Measurements from ENCODE around the gene TTL.
A peak's percentile ranks its signal among the peaks of the same experiment; 100 is the strongest.
"Not testable (repeated sequence)": the region's sequence is repeated elsewhere in the genome, so short reads cannot be mapped to it uniquely, and the experiment has no call there.

Gene TTL

DNA sequence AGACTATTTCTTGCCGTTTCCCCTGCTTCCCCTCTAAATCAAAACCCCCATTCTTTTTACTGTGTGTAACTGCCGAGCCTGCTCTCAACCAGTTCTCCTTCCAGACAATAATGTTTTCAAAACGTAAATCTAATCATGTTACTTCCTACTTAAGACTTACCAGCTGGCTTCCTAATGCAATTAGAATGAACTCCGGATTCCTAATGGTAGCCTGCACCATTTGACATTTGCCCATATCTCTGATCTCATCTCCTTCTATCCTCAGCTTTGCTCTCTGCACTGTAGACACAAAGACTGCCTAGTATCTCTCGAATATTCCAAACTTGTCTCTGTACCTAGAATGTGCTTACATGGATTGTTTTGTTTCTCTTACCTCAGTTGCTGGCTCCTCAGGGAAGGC, 12.9 kb downstream of the TTL start:
- no peaks in the 10 kb centered on the region for H3K9me3 ChIP-seq (ENCODE audit: control insufficient read depth, low read depth, low read length)
- H3K9ac ChIP-seq (ENCODE audit: low read length): no peak overlapping the region
- H3K27me3 ChIP-seq (ENCODE audit: control insufficient read depth, insufficient read depth, low read length): no peaks in the 10 kb centered on the region
- no peak overlapping the region for H3K4me3 ChIP-seq (ENCODE audit: low read length)
- no peaks in the 10 kb centered on the region for H3K4me1 ChIP-seq (ENCODE audit: control insufficient read depth, low read depth, low read length)
- H3K27ac ChIP-seq (ENCODE audit: low read length): no peak overlapping the region
- peaks cover 12% of the 10 kb centered on the region for H3K36me3 ChIP-seq (ENCODE audit: control insufficient read depth, low read depth, low read length)

- not testable (repeated sequence) for H3K27ac ChIP-seq (ENCODE audit: low read length); H3K9me3 ChIP-seq (ENCODE audit: control insufficient read depth, low read depth, low read length); H3K4me3 ChIP-seq (ENCODE audit: low read length); H3K9ac ChIP-seq (ENCODE audit: low read length); H3K4me1 ChIP-seq (ENCODE audit: control insufficient read depth, low read depth, low read length); H3K27me3 ChIP-seq (ENCODE audit: control insufficient read depth, insufficient read depth, low read length)
- peaks cover 12% of the 10 kb centered on the region for H3K36me3 ChIP-seq (ENCODE audit: control insufficient read depth, low read depth, low read length)
Measured at GRCh38 chr2:112495878-112496277, 13.9 kb downstream of the TTL start.

DNA sequence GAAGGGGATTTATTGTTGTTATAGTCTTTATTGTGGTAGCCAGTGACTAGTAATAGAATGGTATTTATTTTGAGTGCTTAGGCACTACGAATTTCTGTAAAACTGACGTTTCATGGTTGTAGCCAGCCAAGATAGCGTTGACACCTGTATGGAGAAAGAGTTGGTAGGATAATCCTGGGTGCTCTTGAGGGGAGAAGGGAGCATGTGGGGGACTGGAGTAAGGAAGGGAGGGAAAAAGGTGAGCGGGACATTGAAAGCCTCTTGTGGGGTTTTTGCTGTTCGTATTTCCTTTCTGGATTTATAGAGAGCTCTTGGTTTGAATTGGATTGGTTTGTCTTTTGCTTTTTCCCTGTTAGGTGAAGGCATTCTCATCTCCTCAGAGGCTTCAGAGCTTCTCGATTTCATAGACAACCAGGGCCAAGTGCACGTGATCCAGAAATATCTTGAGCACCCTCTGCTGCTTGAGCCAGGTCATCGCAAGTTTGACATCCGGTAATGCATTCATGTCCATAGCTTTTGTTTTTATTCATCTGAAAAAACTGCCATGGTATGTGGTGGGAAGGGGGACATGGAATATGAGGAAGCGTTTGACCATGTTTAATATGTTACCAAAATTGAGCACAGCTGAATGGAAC, 19.0 kb downstream of the TTL start:
- not testable (repeated sequence) for H3K27me3 ChIP-seq (ENCODE audit: control insufficient read depth, insufficient read depth, low read length); H3K36me3 ChIP-seq (ENCODE audit: control insufficient read depth, low read depth, low read length)

DNA sequence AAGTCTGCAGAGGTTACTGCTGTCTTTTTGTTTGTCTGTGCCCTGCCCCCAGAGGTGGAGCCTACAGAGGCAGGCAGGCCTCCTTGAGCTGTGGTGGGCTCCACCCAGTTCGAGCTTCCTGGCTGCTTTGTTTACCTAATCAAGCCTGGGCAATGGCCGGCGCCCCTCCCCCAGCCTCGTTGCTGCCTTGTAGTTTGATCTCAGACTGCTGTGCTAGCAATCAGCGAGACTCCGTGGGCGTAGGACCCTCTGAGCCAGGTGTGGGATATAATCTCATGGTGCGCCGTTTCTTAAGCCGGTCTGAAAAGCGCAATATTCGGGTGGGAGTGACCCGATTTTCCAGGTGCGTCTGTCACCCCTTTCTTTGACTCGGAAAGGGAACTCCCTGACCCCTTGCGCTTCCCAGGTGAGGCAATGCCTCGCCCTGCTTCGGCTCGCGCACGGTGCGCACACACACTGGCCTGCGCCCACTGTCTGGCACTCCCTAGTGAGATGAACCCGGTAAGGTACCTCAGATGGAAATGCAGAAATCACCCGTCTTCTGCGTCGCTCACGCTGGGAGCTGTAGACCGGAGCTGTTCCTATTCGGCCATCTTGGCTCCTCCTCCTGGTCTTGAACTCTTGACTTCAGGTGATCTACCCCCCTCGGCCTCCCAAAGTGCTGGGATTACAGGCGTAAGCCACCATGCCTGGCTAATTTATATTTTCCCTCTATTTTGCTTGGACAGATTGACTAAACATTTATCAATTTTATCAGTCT, 27.5 kb downstream of the TTL start:
- H3K4me3 ChIP-seq (ENCODE audit: low read length): peak overlapping the region; percentile 24
- not testable (repeated sequence) for H3K4me1 ChIP-seq (ENCODE audit: control insufficient read depth, low read depth, low read length); H3K36me3 ChIP-seq (ENCODE audit: control insufficient read depth, low read depth, low read length); H3K9ac ChIP-seq (ENCODE audit: low read length); H3K27me3 ChIP-seq (ENCODE audit: control insufficient read depth, insufficient read depth, low read length); H3K9me3 ChIP-seq (ENCODE audit: control insufficient read depth, low read depth, low read length); H3K27ac ChIP-seq (ENCODE audit: low read length)

More for the DNA sequence above, 19.0 kb downstream of the TTL start:
- not testable (repeated sequence) for H3K4me1 ChIP-seq (ENCODE audit: control insufficient read depth, low read depth, low read length); H3K4me3 ChIP-seq (ENCODE audit: low read length); H3K9ac ChIP-seq (ENCODE audit: low read length); H3K27ac ChIP-seq (ENCODE audit: low read length); H3K9me3 ChIP-seq (ENCODE audit: control insufficient read depth, low read depth, low read length)

- H3K9me3 ChIP-seq (ENCODE audit: control insufficient read depth, low read depth, low read length): no peaks in the 10 kb centered on the region
- no peak overlapping the region for H3K9ac ChIP-seq (ENCODE audit: low read length)
- no peaks in the 10 kb centered on the region for H3K4me1 ChIP-seq (ENCODE audit: control insufficient read depth, low read depth, low read length)
- H3K36me3 ChIP-seq (ENCODE audit: control insufficient read depth, low read depth, low read length): peaks cover 9% of the 10 kb centered on the region
- H3K4me3 ChIP-seq (ENCODE audit: low read length): no peak overlapping the region
- H3K27me3 ChIP-seq (ENCODE audit: control insufficient read depth, insufficient read depth, low read length): no peaks in the 10 kb centered on the region
- H3K27ac ChIP-seq (ENCODE audit: low read length): no peak overlapping the region
Measured at GRCh38 chr2:112516801-112517200, 34.8 kb downstream of the TTL start.

DNA sequence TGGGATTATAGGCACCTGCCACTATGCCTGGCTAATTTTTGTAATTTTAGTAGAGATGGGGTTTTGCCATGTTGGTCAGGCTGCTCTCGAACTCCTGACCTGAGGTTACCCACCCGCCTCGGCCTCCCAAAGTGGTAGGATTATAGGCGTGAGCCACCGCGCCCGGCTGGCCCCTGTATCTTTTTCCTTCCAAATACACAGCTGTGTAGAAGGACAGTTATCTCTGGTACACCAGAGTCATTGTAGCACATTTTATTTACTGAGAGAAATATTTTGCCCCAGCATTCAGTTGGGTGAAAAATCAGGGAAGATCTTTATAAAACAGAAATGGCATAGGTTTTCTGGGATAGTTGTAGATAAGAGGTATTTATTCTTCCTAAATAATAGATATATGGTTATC, 36.9 kb downstream of the TTL start:
- no peak overlapping the region for H3K9ac ChIP-seq (ENCODE audit: low read length)
- H3K9me3 ChIP-seq (ENCODE audit: control insufficient read depth, low read depth, low read length): no peaks in the 10 kb centered on the region
- peaks cover 15% of the 10 kb centered on the region for H3K36me3 ChIP-seq (ENCODE audit: control insufficient read depth, low read depth, low read length)
- H3K4me1 ChIP-seq (ENCODE audit: control insufficient read depth, low read depth, low read length): no peaks in the 10 kb centered on the region
- H3K4me3 ChIP-seq (ENCODE audit: low read length): no peak overlapping the region
- H3K27ac ChIP-seq (ENCODE audit: low read length): no peak overlapping the region
- H3K27me3 ChIP-seq (ENCODE audit: control insufficient read depth, insufficient read depth, low read length): no peaks in the 10 kb centered on the region

DNA sequence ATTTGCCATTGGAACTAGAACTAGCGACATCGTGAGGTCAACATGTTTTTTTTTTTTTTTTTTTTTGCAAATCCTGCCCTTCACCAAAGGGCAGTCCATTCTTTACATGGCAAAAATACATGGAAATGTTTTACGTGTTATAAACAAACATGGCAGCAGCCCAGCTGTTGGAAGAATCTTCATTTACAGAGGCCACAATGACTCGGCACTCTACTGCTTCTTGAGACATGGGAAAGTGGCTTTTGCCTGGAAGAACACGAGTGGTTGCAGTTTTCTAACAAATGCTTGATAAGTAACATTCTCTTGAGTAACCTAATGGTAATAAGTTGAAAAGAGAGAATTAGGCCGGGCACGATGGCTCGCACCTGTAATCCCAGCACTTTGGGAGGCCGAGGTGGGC, 37.5 kb downstream of the TTL start:
- H3K27ac ChIP-seq (ENCODE audit: low read length): no peak overlapping the region
- H3K9me3 ChIP-seq (ENCODE audit: control insufficient read depth, low read depth, low read length): no peaks in the 10 kb centered on the region

GRCh38 chr2:112520234-112520783, 38.4 kb downstream of the TTL start:
- no peak overlapping the region for H3K4me3 ChIP-seq (ENCODE audit: low read length)
- no peak overlapping the region for H3K9ac ChIP-seq (ENCODE audit: low read length)
- no peaks in the 10 kb centered on the region for H3K4me1 ChIP-seq (ENCODE audit: control insufficient read depth, low read depth, low read length)
- no peaks in the 10 kb centered on the region for H3K9me3 ChIP-seq (ENCODE audit: control insufficient read depth, low read depth, low read length)
- no peaks in the 10 kb centered on the region for H3K27me3 ChIP-seq (ENCODE audit: control insufficient read depth, insufficient read depth, low read length)
- H3K36me3 ChIP-seq (ENCODE audit: control insufficient read depth, low read depth, low read length): peaks cover 15% of the 10 kb centered on the region
- H3K27ac ChIP-seq (ENCODE audit: low read length): no peak overlapping the region

More for the DNA sequence above, 37.5 kb downstream of the TTL start:
- Histone ChIP-seq H3K27me3 (ENCODE audit: control insufficient read depth, insufficient read depth, low read length) (no peaks in the 10 kb centered on the region), H3K4me3 (ENCODE audit: low read length) (no peak overlapping the region), H3K9ac (ENCODE audit: low read length) (no peak overlapping the region), H3K36me3 (ENCODE audit: control insufficient read depth, low read depth, low read length) (peaks cover 15% of the 10 kb centered on the region), H3K4me1 (ENCODE audit: control insufficient read depth, low read depth, low read length) (no peaks in the 10 kb centered on the region)

DNA sequence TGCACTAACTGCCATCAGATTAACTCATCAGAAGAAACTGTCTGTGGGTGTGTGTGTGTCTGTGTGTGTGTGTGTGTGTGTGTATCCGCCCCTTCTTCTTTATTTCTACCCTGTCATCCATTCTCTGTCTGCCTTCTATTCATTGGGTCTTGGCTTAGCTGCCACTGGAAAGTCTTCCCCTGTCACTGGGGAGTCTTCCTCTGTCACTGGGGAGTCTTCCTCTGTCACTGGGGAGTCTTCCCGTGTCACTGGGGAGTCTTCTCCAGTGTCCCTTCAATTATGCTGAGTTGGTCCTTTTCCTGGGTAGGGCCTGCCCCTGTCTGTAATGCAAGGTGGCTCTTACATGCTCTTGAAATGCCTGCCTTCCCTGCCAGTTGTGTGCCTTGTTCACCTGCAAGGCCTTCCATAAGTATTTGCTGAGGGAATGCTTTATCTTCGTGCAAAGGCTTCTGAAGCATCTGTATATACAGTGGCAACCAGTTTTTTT, 41.4 kb downstream of the TTL start:
- no peaks in the 10 kb centered on the region for H3K27me3 ChIP-seq (ENCODE audit: control insufficient read depth, insufficient read depth, low read length)
- H3K4me1 ChIP-seq (ENCODE audit: control insufficient read depth, low read depth, low read length): no peaks in the 10 kb centered on the region
- no peak overlapping the region for H3K4me3 ChIP-seq (ENCODE audit: low read length)
- no peak overlapping the region for H3K27ac ChIP-seq (ENCODE audit: low read length)
- H3K9me3 ChIP-seq (ENCODE audit: control insufficient read depth, low read depth, low read length): no peaks in the 10 kb centered on the region
- H3K36me3 ChIP-seq (ENCODE audit: control insufficient read depth, low read depth, low read length): peaks cover 15% of the 10 kb centered on the region
- H3K9ac ChIP-seq (ENCODE audit: low read length): no peak overlapping the region

DNA sequence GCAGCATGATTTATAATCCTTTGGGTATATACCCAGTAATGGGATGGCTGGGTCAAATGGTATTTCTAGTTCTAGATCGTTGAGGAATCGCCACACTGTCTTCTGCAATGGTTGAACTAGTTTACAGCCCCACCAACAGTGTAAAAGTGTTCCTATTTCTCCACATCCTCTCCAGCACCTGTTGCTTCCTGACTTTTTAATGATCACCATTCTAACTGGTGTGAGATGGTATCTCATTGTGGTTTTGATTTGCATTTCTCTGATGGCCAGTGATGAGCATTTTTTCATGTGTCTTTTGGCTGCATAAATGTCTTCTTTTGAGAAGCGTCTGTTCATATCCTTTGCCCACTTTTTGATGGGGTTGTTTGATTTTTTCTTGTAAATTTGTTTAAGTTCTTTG, 42.3 kb downstream of the TTL start:
- not testable (repeated sequence) for H3K9me3 ChIP-seq (ENCODE audit: control insufficient read depth, low read depth, low read length); H3K9ac ChIP-seq (ENCODE audit: low read length); H3K27me3 ChIP-seq (ENCODE audit: control insufficient read depth, insufficient read depth, low read length); H3K4me1 ChIP-seq (ENCODE audit: control insufficient read depth, low read depth, low read length); H3K27ac ChIP-seq (ENCODE audit: low read length); H3K4me3 ChIP-seq (ENCODE audit: low read length)
- peaks cover 23% of the 10 kb centered on the region for H3K36me3 ChIP-seq (ENCODE audit: control insufficient read depth, low read depth, low read length)

- no peaks in the 10 kb centered on the region for H3K9me3 ChIP-seq (ENCODE audit: control insufficient read depth, low read depth, low read length)
- no peak overlapping the region for H3K9ac ChIP-seq (ENCODE audit: low read length)
Measured at GRCh38 chr2:112528541-112528940, 46.6 kb downstream of the TTL start.

GRCh38 chr2:112529757-112530156, 47.8 kb downstream of the TTL start:
- H3K4me1 ChIP-seq (ENCODE audit: control insufficient read depth, low read depth, low read length): no peaks in the 10 kb centered on the region

More at GRCh38 chr2:112528541-112528940, 46.6 kb downstream of the TTL start:
- Histone ChIP-seq H3K36me3 (ENCODE audit: control insufficient read depth, low read depth, low read length) (peaks cover 27% of the 10 kb centered on the region), H3K4me3 (ENCODE audit: low read length) (no peak overlapping the region), H3K27me3 (ENCODE audit: control insufficient read depth, insufficient read depth, low read length) (no peaks in the 10 kb centered on the region), H3K4me1 (ENCODE audit: control insufficient read depth, low read depth, low read length) (no peaks in the 10 kb centered on the region), H3K27ac (ENCODE audit: low read length) (no peak overlapping the region)

More at GRCh38 chr2:112529757-112530156, 47.8 kb downstream of the TTL start:
- Histone ChIP-seq H3K36me3 (ENCODE audit: control insufficient read depth, low read depth, low read length) (peaks cover 27% of the 10 kb centered on the region), H3K9me3 (ENCODE audit: control insufficient read depth, low read depth, low read length) (no peaks in the 10 kb centered on the region), H3K27me3 (ENCODE audit: control insufficient read depth, insufficient read depth, low read length) (no peaks in the 10 kb centered on the region), H3K27ac (ENCODE audit: low read length) (no peak overlapping the region), H3K9ac (ENCODE audit: low read length) (no peak overlapping the region), H3K4me3 (ENCODE audit: low read length) (no peak overlapping the region)
